Measurements from ENCODE around the gene CFAP70. TPM values are rescaled to one million over a fixed set of nuclear protein-coding genes. Genes with fewer than 3 reads are reported as not detected.

The CFAP70 gene
- total RNA-seq, 1 experiment from 2014 or later = 0.24 TPM

DNA sequence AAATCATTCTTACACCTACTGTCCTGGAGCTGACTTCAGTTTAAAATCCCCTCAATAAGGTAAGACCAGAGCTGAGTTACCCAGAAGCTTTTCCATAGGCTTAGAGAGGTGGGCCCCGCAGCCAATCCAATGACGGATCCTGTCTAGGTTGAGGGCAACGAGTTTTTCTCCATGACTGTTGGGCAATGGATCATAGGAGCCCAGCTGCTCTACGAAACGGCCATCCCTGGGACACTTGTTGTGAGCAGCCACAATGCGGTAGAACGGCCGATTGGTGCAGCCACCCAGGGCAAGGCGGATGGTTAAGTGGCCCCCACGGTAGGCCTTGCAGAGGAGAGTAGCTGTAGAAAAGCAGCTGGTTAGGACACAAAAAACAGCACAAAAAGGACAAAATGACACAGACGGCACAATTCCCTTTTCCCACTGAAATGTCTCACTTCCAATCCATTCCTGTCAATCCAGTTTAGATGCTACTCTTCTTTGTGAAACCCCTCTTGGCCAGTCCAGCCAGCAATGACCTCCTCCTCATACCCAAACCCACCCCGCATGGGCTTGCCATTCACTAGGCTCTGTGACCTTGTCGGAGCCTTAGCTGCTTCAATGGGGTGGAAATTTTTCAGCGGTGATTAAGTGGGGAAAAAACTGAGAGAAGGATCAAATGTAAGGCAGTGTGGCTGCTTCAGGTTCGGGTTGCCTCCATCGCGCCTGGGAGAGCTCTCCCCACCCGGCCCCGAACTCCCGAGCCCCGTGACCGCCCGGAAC, 106.8 kb downstream of the CFAP70 start:
- H2BK5ac ChIP-seq (ENCODE audit: insufficient read length, low read length) = no peak overlapping the region
- H3K27ac ChIP-seq (ENCODE audit: insufficient read length, low read depth, low read length) = no peak overlapping the region
- H4K20me1 ChIP-seq (ENCODE audit: control insufficient read depth, insufficient read depth, insufficient read length) = no peaks in the 10 kb centered on the region
- H3K4me3 Mint-ChIP-seq = peak overlapping the region; percentile 94 to 97
- peaks cover 17 to 27% of the 10 kb centered on the region in 2 experiments for H3K4me1 Mint-ChIP-seq
- H3T11ph ChIP-seq (ENCODE audit: low read length) = no peak overlapping the region
- H2BK12ac ChIP-seq (ENCODE audit: insufficient read length, low read depth, low read length) = no peak overlapping the region
- H3K79me1 ChIP-seq (ENCODE audit: insufficient read depth, low read depth, low read length, poor library complexity, severe bottlenecking) = peaks cover 10% of the 10 kb centered on the region
- no peak overlapping the region for H2BK120ac ChIP-seq (ENCODE audit: low read depth, low read length, poor library complexity, severe bottlenecking)
- no peak for TF ChIP-seq CTCF (conservative IDR thresholded peaks at IDR 0.05)
- H3K18ac ChIP-seq (ENCODE audit: insufficient read length, low read depth, low read length) = peak overlapping the region; percentile 15
- peak overlapping the region; percentile 91 for H3K9ac ChIP-seq (ENCODE audit: extremely low read depth, insufficient read length, low read length)
- H3K9me3 ChIP-seq (ENCODE audit: control insufficient read depth, low read depth, low read length) = no peaks in the 10 kb centered on the region
- no peak overlapping the region for H3K23ac ChIP-seq (ENCODE audit: insufficient read length, low read depth, low read length)
- H4K8ac ChIP-seq (replicated peaks; ENCODE audit: insufficient read length, low read depth, low read length) = no peak overlapping the region
- WGBS (ENCODE audit: extremely low coverage, insufficient read length, low lambda C conversion rate) = no CpG with 5 or more reads among the region's 23 CpGs
- peaks cover 6% of the 10 kb centered on the region for H3K23me2 ChIP-seq (ENCODE audit: insufficient read length, low read depth, low read length, poor library complexity, severe bottlenecking)
- H4K5ac ChIP-seq (ENCODE audit: insufficient read length, low read depth, low read length) = no peak overlapping the region
- H3K27ac Mint-ChIP-seq = peak overlapping the region; percentile 97 to 99 (median 98)
- no peak overlapping the region for H2AFZ ChIP-seq (ENCODE audit: low read length)
- no peak overlapping the region for H2BK20ac ChIP-seq (ENCODE audit: low read depth, low read length, poor library complexity, severe bottlenecking)
- H3K56ac ChIP-seq (ENCODE audit: insufficient read length, low read depth, low read length) = no peak overlapping the region
- peak overlapping the region; percentile 67 for H3K4me2 ChIP-seq (ENCODE audit: insufficient read depth, insufficient read length, low read length)
- no peaks in the 10 kb centered on the region for H3K4me1 ChIP-seq (ENCODE audit: insufficient read depth, low read length)
- H3K9me3 Mint-ChIP-seq = no peaks in the 10 kb centered on the region; a peak in 1 of 5 replicates
- no peaks in the 10 kb centered on the region for H3K27me3 Mint-ChIP-seq (ENCODE audit: low read depth)
- H3K14ac ChIP-seq (ENCODE audit: insufficient read depth, low read length) = peak overlapping the region; percentile 21; the same call in 1 of the 2 replicates
- H4K91ac ChIP-seq (ENCODE audit: insufficient read length, low read depth, low read length) = no peak overlapping the region
- H3K36me3 Mint-ChIP-seq (ENCODE audit: insufficient read depth in 1 of 3, low read depth in 3 of 3) = peaks cover 16 to 38% (median 21%) of the 10 kb centered on the region in 3 experiments
- H3K27me3 ChIP-seq (ENCODE audit: insufficient read depth, low read length) = no peaks in the 10 kb centered on the region
- no peak overlapping the region; the same call in 1 of the 2 replicates for H3K4ac ChIP-seq (ENCODE audit: low read depth, low read length)
- H3K79me2 ChIP-seq (ENCODE audit: insufficient read depth, low read length) = peaks cover 6% of the 10 kb centered on the region; the same call in 1 of the 2 replicates
- no peak overlapping the region for H2BK15ac ChIP-seq (ENCODE audit: low read depth, low read length)
- no peak overlapping the region for H2AK5ac ChIP-seq (ENCODE audit: insufficient read length, low read length)
- peak; percentile 37 for DNase-seq

Data from H9 (cell line).